ENCODE measurements around the gene KIRREL1. TPM values are rescaled to one million over a fixed set of nuclear protein-coding genes. Genes with fewer than 3 reads are reported as not detected.

Gene KIRREL1
- polyA plus RNA-seq, 1 donor: 25.4 TPM

DNA sequence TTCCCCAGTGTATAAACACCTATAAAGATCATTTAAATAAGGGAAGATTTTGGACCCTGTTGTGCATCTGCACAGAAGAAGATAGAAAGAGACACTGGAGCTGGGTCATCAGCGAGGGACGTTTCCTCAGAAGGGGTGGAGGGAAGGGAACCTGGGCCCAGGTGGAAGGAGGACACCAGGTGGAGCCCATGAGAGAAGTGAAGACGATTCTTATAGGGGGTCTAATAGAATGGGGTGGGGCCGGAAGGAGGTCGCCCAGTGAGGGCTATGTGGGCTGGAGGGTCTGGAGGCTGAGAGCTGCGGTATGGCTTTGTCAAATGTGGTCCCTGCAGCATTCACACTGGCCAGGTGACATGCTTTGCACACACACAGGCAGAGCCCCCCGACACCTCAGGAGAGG is 13.7 kb downstream of the KIRREL1 start:
- no peak for DNase-seq (ENCODE audit: low read depth)

DNA sequence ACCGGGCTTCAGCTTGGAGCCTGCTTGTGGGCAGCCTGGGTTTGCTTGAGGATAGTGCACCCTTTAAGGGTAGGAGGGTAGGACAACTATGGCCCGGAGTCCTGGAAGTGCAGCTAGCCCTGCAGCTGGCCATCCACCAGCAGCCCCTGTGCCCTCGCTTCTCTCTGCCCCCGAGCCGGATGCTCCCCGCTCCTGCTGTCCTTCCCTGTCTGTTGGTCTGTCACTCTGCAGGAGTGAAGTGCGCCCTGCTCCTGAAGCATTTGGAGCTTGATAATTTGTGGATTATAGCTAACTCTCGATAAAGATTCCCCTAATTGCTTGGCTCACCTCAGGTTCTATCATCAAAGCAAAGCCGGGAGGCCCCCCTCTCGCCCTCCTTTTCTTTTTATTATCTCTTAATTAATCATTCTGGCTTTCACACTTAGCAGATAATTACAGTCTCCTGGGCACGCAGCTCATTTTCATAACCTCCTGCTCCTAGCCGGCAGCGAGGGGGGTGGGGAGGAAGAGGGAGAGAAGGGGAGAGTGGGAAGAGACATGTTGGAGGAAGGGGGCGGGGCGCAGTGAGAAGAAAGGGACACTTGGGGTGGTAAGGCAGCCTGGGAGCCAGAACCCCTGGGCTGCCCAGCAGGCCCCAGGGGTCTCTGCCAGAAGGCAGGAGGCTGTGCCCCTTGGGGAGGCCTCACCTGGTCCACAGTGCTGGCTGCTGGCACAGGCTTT is 14.4 kb downstream of the KIRREL1 start:
- DNase-seq (ENCODE audit: low read depth): no peak

DNA sequence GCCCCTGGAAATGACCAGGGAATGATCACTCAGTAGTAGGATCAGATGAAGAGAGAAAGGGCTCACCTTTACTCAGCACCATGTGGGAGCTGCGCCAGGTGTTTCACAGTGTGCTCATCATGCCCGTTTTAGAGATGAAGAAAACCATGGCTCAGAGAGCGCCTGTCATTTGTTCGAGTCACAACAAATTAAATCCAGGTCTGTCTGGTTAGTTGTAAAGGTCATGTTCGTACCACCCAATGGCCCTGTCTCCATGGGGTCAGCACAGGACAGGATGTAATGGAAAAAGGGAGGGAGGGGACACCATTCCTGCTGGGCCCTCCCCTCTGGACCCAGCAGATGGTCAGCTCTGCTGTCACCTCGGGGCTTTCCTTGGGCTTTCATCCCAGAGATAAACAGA is 15.2 kb downstream of the KIRREL1 start:
- DNase-seq (ENCODE audit: low read depth): no peak

DNA sequence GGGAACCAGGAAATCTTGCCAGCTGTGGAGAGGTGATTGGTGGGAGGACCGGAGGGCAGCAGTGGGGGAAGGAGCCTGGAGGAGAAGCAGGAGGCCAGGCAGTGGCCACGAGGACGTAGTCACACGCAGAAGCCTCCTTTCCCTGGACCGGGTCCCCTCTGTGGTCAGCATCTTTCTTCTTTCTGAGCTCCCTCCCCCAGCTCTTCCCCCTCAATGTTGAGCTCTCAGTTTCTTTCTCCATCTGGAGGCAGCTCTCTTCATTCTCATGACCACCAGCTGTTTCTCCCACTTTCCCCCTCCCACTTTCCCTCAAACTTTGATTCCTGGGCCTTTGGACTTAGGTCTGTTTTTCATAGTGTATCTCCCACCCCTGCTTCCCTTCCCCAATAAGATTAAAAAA is 18.3 kb downstream of the KIRREL1 start:
- DNase-seq (ENCODE audit: low read depth): no peak

- no peak for DNase-seq (ENCODE audit: low read depth)
Measured at GRCh38 chr1:158013840-158014730, 20.6 kb downstream of the KIRREL1 start.

DNA sequence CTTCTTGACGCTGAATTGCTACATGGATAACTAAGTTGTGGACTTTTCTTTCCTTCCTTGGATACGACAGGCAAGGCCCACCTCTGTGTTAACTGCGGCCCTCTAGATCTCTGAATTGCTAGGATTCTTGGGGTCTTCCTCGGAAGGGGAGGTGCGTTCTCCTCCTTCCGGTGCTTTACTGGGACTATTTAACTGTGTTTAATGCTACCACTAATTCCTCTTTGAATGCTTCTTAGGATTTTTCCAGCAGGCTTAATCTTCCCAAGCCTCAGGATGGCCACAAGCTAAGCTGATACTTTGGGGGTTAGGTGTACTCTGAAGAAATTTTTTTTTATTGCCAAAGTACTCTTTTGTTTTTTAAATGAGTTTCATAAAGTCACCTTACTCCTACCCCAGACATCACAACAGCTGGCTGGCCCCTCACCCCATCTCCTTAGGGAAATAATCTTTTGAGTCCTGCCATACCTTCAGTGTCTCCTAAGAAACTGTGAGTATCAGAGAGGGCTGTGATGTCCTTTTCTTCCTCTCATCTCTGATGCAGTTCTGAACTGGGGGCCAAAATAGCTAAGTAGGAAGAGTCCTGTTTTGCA is 21.4 kb downstream of the KIRREL1 start:
- DNase-seq (ENCODE audit: low read depth): no peak

GRCh38 chr1:158016651-158017335 is 23.3 kb downstream of the KIRREL1 start:
- no peak for DNase-seq (ENCODE audit: low read depth)

GRCh38 chr1:158017800-158018595 is 24.6 kb downstream of the KIRREL1 start:
- DNase-seq (ENCODE audit: low read depth): no peak

DNA sequence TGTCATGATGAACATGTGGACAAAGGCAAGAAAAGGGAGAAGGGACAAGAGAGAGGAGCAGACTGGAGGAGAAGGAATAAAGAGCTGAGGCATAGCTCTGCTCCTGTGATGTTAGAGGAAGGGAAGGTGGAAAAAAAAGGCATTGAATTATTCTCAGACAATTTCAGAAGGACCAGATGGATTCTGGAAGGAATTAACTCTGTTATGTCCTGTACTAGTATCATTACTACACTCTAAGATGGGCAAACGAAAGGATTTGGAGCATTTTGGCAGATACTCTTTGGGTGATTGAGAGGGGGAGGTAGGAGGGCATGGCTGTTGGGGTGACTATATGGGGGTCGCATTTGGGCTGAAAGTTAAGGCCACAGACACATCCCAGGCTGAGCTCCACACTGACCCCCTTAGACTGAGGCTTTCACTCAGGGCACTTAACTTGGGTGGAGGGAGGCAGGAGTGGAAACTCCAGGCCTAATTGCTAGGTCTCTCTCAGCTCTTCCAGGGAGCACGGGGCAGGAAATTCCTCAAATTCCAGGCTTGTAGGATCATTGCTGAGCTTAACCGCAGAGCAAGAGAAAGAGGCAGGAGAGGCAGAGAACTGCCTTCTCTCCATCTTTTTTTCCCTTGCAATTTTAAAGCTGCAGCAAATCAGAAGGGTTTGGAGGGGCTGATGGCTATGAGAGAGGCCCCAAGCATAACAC is 25.9 kb downstream of the KIRREL1 start:
- peak; percentile 68 for DNase-seq (ENCODE audit: low read depth)

- DNase-seq (ENCODE audit: low read depth): no peak
Measured at GRCh38 chr1:158020259-158020885, 26.9 kb downstream of the KIRREL1 start.

- no peak for DNase-seq (ENCODE audit: low read depth)
Measured at GRCh38 chr1:158020886-158021620, 27.6 kb downstream of the KIRREL1 start.

- DNase-seq (ENCODE audit: low read depth): no peak
Measured at GRCh38 chr1:158021721-158022120, 28.3 kb downstream of the KIRREL1 start.

DNA sequence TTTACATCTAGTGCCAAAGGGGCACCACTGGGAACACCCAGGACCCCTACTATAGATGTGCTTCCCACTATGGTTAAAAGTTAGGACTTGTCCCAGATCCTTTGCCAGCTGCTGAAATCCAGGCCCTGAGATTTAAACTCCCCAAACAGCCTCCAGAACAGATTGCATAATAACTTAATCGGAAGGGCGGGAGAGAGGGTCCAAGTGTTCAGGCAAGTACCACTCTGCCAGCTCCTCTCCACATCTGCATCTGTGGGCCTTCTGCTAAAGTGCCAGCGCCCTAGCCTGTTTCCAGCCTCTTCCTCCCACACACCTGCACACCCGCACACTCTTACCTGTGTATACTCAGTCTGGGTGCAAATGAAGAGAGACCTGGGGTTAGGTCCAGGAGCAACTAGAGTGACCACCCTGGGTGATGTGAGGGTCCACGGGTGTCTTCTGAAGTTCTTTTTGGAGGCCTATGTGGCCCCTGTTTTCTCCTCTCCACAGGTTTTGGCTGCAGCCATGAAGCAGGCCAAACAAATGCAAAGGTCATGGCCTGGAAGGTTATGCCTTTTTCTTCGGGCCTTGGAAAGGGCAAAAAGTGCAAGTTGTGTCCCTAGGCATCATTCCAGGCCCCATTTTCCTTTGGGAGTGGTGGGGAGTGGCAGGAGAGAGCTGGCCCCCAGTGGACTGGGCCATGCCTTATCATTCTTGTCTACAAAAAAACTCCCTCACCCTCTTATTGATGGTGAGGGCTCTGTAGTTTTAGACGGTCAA is 29.3 kb downstream of the KIRREL1 start:
- no peak for DNase-seq (ENCODE audit: low read depth)

DNA sequence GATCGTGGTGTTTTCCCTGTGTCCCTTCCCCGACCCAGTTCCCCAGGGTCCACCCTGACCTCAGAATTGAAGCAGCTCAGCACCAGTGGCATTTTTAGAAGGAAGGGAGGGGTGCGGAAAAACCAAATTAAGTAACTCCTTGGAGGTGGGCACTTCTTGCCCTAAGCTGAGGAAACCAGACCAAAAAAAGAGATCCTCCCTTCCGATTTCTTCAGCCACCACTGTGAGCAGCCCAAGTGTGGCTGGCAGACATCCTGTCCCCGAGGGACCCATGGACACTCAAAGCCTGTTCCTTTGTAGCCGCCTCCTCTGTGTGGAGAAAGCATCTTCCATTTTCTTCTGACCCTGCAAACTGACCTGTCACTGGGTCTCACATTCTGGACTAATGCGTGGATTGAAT is 31.3 kb downstream of the KIRREL1 start:
- no peak for DNase-seq (ENCODE audit: low read depth)

- DNase-seq (ENCODE audit: low read depth): no peak
Measured at GRCh38 chr1:158025576-158026230, 32.3 kb downstream of the KIRREL1 start.

- DNase-seq (ENCODE audit: low read depth): no peak
Measured at GRCh38 chr1:158026651-158027050, 33.2 kb downstream of the KIRREL1 start.

DNA sequence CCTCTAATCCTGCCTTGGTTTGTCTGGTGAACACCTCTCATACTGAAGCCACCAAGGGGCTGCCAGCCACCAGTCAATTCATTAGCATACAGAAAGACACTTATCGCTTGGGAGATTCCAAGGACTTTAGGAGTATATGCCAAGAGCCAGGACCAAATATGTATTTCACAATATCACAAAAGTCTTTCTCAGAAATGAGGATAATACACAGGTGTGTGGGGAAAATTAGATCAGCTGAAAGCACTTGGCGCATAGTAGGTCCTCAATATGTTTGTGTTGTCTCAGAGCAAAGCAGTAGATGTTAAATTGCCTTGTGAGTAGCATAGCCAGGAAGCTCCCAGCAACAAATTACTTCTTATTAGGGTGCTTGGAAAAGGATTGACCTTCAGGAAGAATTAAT is 34.1 kb downstream of the KIRREL1 start:
- DNase-seq (ENCODE audit: low read depth): no peak

DNA sequence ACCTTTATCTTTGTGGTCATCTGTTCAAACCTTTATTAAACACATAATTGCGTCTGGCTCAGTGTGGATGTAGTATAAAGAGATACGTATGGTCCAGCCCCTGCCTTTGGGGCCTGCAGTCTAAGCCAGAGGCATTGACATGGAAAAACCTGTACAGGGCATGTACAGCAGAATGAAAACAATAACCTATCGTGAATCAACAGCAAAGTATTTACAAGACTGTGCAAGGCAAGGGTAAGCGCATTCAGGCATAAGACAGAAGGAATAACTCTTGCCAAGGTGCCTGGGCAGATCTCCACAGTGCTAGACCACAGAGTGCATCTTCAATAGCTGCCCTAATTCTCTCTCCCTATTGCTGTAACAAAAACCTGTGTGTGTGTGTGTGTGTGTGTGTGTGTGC is 35.5 kb downstream of the KIRREL1 start:
- DNase-seq (ENCODE audit: low read depth): no peak

All from forelimb muscle (tissue), 1 donor.